ENCODE results near the gene EXOC6B.

- TF ChIP-seq CTCF (IDR thresholded peaks at IDR 0.05 in 2 of 3, conservative IDR thresholded peaks at IDR 0.05 in 1 of 3; ENCODE audit: insufficient read depth in 2 of 3, low read depth in 1 of 3, low read length in 3 of 3) (no peak), ZNF253 (CRISPR knock-in tag; conservative IDR thresholded peaks at IDR 0.05) (no peak), ARID3A (IDR thresholded peaks at IDR 0.05; ENCODE audit: borderline replicate concordance, low read depth, low read length) (no peak)
Measured at GRCh38 chr2:72156872-72157271, 669.0 kb downstream of the EXOC6B start.

All from K562 (cell line).